Astrocyte (in vitro differentiated cells and primary cell): ENCODE results near the gene RHCG.

Source experiments
- CTCF ChIP-seq: IDR thresholded peaks from 2 replicates; pipeline ENCODE4 v1.5.1; 2011; ENCODE audit warnings: low read depth, mild to moderate bottlenecking, inconsistent platforms, low read length, moderate library complexity; ENCODE audit not compliant: insufficient read depth
- EZH2 ChIP-seq: IDR thresholded peaks from 2 replicates; pipeline ENCODE4 v1.6.1; 2012; ENCODE audit warnings: mild to moderate bottlenecking, low read length, inconsistent platforms; ENCODE audit not compliant: insufficient read depth

GRCh38 chr15:89494031-89494430, 2.4 kb downstream of the RHCG start:
- no peak for TF ChIP-seq EZH2
- TF ChIP-seq CTCF, result no peak
